OCI-LY7 (cell line): Measurements from ENCODE around the gene FAM193A.
A peak's percentile ranks its signal among the peaks of the same experiment; 100 is the strongest.

ENCODE experiments used
- CTCF ChIP-seq: fragments of 200-600 bp; sonication (generic); conservative IDR thresholded peaks from 2 replicates; pipeline ENCODE4 v1.5.1; 2014; ENCODE audit warnings: mild to moderate bottlenecking, antibody characterized with exemption, low read length, moderate library complexity, mixed read lengths
- EZH2phosphoT487 ChIP-seq: fragments of 200-600 bp; sonication (generic); IDR thresholded peaks from 2 replicates; pipeline ENCODE4 v1.6.1; 2018; ENCODE audit warnings: low read depth, borderline replicate concordance, mild to moderate bottlenecking, mixed run types, antibody characterized with exemption, low read length, moderate library complexity, mixed read lengths

- TF ChIP-seq CTCF (peak; percentile 69), EZH2phosphoT487 (no peak)
These were observed 62.3 kb downstream of the FAM193A start for GRCh38 chr4:2598511-2599303.
